Measurements from ENCODE around the gene GRM4.

The GRM4 gene

DNA sequence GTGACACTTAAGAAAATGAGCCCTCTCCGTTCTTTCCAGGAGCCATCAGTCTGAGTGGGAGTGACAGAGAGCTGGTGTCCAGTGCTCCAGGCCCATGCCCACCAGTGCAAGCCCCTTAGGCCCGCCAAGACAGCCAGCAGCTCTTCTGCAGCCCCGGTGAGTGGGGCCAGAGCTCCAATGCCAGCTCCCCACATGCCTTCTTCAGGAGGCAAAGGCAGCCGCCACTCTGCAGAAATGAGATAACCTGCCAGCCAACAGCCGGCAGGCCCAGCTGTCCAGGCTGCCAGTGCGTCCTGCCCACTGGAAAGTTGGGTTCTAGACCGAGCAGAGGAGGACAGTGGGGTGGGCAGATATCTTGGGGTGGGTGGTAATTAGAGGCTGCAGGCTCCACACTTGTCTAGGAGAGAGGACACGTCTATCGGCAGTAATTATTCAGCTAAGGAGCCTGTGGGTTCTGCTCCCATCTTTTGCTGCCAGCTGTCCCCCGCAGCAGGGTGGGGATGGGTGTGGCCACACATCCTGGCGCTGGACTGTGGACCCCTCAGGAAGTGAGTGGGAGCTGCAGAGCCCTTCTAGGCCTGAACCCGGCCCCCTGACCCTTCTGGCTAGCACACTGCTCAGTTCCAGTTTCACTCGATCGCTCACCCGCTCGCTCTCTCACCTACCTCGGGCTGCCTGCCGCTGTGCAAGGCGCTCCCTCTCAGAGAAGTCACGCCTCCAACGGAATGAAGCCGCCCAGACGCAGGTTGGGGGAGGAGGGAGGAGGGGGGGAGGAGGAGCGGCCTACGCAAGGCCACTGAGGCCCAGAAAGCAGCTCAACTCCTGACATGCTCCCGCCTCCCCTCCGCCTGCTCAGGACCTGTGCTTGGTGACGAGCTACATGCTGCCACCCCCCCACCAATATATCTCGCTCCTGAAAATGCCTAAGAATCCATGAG lies 3.6 kb downstream of the GRM4 start:
- DNase-seq: peak in 1 of 14 donors; percentile 92

DNA sequence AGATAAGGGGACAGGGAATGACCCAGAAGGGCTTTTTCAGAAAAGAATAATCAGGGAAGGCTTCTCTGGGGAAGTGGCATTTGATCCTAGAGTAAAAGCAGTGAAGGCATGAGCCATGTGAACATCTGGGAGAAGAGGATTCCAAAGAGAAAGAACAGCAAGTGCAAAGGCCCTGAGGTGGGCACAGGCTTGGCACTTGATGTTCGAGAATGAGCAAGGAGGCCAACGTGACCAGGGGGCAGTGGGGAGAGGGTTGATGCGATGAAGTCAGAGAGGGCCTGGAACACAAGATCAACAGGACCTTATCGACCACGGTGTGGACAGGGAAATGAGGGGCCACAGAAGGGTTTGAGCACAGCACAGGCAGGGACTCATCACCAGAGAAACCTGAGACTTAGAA lies 5.8 kb downstream of the GRM4 start:
- no peak for DNase-seq

DNA sequence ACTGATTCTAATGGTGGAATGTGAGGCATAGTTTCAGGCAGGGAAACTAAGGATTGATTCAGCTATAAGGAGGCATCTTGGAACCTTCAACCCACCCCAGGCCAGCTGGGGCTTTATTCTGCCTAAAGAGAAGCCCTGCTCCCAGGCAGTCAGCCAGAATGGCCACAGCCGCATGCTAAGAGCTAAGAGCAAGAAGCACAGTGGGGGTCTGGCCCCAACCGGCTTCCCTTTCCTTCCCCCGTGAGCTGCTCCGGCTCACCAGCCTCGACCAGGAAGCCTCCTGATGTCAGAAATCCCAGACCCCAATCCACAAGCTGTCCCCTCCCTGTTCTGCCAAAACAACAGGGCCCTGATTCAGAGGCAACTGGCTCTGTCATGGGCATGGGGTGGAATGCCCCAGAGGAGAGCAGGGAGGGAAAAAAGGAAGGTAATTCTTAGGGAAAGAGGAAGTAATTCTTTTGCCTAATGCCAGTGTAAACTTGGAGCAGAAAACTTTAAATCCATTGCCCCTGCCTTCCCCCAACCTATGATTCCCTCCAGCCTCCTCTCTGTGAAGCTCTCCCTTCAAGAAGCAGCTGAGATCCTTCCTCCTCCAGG lies 6.9 kb downstream of the GRM4 start:
- DNase-seq: no peak

DNA sequence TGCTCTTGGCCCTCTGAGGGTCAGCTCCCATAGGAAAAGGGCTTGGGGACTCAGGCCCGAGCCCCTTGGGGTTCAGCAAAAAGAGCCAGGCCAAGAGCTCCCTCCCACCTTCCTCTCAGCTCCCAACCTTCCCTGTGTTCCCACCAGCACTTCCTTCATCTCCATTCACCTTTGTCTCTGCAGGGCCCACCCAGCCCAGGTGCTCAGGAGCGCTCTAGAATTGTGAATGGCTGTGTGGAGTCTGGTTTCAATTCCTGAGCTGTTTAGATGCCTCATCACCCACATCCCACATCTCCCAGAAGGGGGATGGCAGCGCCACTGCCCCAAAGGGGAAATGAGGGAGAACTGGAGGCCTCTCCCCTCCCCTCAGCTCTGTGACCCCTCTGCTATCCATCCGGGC lies 7.7 kb downstream of the GRM4 start:
- no peak for DNase-seq

DNA sequence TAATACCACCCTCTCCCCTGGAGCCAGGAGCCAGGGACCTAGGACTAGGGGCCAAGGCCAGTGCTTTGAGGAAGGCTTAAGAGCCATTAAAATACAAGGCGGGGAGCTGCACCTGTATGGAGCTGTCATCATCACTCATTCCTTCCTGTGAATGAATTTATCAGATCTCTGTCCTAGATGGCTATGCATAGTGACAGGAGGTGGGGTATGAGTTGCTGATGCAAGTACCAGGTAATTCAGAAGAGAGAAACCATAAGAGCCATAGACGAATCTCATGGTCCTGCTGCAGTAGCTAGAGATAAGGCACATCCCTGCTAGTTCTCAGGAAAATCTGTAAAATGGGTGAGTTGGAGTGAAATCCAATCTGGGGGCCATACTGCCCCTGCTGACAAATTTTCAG lies 10.3 kb downstream of the GRM4 start:
- DNase-seq: no peak

DNA sequence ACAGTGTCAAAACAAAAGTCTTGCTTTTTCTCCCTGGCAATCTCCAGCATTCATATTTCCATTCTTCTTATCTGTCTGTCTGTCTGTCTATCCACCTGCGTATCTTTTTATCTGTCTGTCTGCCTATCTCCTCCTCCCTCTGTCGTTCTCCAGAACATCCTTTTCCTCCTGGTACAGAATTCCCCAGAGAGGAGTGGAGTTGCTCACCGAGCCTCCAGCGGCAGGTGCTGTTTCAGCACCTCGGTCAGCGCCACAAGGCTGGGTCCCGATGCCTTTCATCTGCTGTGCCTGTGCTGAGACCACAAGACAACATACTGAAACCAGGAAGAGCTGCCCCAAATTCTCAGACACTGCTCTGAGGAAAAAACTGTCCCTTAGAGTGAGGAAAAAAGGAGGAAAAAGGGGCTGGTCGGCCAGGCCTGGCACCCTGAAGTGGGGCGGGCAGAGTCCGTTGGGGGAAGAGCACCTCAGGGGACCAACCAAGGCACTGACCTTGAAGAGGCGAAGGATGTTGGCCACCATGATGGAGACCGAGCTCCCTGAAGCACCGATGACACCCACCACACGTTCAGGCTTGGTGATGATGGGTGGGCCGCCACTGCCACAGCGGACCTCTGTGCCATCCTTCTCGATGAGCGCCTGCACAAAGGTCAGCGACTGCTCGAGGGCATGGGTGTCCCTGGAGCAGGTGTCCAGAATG lies 13.3 kb downstream of the GRM4 start:
- DNase-seq: peak in 1 of 14 donors; percentile 4

DNA sequence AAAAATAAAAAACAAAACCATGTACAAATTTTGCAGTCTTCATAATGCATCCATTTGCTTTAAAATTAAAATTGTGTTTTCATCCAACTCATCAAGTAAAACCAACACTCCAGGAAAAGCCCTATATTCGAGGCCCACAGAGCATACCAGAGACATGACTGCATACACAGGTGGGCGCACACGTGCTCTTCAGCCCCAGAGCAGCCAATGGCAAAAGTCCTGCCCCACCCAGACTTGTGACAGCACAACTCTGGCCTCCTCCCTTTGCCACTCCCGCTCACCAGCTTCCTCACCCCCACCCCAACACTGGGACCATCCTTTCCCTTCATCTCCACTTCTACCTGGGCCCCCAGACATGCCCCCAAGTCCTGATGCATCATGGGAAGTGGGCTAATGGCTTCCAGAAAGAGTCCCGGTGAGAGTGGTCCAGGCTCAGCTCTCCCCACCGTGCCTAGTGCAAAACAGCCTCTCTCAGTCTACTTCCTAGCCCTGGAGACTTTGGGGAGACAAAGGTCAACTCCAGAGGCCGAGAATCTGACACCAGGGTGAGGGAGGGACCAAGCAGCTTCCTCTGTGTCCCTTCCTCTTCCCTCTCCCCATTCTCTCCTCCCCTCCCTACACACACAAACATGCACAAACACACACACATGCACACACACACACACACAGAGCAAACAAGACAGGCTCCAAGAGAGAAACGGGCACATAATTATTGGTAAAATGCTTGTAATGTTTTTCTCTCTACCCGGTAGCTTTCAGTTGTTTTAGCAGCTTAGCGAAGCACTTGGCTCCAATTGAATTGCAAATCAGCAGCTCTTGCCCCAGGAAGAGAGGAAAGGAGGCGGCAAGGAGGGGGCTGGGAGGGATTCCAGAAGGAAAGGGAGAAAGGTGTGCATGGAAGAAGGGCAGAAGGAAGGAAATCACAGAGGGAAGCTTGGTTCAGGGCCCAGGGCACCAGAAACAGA lies 14.3 kb downstream of the GRM4 start:
- DNase-seq: no peak

DNA sequence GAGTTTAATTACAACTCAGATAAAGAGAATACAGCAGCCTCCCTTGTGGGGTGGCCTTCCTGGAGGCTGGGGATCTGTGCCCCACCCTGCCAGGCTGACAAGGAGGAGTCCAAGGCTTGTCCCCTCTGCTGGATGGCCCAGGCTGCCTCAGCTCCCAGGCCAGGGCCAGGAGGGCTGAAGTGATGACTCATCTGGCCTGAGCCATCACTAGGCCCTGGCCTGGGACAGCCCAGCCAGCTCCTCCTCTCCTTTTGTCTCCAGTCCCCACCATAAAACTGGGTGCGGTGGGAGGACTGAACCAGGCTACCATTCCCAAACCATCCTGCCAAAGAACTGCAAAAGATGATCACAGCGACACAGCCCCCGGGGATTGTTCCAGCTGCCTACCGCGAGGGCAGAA lies 15.0 kb downstream of the GRM4 start:
- no peak for DNase-seq

DNA sequence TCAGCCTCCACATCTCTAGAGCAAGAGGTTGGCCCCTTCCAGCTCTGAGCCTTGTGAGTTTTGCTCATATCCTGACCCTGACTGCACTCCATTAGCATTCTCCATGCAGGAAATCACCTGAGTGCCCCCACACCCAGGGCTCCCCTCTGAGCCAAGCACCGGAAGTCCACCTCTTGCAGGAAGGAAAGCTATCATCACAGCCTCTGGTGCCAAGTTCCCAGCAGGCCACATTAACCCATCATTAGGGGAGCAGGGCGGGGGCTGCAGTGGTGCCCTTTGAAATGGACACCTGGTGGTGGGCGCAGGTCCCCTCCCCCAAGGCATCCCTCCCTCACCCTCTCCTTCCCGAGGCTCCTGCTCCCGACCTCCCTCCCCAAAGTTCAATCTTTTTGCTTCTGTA lies 16.1 kb downstream of the GRM4 start:
- DNase-seq: no peak

DNA sequence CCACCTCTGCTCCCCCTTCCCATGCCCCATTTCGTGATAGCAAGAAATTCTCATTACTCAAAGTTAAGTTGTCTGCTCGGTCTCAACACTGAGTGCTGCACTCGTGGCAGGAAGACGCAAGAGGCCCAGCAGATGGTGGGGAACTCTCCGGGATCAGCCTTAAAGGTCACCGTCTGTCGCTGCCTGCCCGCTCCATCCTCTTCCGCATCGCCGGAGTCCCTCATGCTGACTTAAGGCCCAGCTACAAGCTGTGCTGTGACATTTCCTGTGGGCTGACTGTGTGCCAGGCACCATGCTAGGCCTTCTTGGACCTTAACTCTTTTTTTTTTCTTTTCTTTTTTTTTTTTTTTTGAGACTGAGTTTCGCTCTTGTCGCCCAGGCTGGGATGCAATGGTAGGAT lies 17.8 kb downstream of the GRM4 start:
- DNase-seq: peak in 3 of 14 donors; percentile 18 to 97 (median 34)

DNA sequence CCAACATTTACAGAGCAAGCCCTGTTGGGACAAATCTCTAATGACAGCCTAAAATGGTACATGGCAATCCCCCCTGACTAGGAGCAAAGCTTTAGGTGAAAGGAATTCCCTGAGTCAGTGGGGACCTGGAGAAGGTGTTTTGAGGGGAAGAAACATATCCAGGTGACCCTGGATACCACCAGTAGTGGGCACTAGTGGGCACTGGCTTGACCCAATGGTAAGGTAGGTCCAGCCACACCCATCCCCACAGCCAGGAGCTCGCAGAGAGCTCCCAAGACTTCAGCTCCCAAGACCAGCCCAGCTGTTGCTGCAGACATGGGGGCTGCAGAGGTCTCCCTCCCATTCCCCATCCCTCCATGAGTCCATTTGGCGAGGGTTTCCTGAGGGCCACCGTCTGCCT lies 19.5 kb downstream of the GRM4 start:
- DNase-seq: no peak

DNA sequence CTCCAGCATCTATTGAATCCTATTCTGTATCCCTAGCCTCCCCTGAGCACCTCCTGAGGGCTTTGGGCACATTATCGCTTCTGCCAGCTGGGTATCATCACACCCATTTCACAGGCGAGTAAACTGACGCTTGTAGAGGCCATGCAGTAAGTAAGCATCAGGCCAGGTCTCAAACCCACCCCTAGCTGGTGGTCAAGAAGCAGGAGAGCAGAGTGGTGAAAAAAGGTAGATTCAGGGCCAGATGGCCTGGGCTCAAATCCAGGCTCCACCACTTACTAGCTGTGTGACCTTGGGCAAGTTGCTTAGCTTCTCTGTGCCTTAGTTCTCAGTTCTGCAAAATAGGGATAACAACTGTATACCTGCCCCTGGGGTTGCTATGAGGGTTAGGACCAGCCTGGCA lies 19.9 kb downstream of the GRM4 start:
- DNase-seq: no peak

DNA sequence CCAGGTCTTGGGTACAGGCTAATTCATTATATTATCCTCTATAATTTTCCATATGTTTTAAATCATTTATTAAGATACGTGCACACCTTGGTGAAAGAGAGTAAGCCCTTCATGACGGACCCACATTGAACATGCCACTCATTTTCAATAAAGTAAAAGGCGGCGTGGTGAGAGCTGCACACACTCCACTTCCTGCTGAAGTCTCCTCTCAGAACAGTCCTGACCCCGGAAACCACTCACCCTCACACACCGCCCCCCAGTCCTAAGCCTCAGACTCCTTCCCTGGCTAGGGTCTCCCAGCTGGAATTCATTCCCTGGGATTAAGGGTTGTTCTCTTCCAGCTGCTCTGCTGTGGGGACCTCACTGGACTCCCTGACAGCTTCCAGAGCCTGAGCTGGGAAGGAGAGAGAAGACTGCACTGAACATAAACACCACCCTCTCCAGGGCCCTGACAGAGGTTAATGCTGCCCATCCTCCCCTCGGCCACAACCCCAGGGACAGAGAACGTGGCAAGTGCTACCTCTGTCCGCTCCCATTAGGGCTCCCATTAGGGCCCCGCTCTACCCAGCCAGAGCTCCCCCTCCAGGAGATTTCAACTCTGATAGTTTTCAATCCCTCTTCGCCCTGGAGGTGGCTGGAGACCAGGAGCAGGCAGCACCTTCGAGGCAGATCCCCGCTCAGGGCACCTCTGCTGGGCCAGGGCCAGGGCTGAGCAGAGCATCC lies 24.8 kb downstream of the GRM4 start:
- no peak for DNase-seq

DNA sequence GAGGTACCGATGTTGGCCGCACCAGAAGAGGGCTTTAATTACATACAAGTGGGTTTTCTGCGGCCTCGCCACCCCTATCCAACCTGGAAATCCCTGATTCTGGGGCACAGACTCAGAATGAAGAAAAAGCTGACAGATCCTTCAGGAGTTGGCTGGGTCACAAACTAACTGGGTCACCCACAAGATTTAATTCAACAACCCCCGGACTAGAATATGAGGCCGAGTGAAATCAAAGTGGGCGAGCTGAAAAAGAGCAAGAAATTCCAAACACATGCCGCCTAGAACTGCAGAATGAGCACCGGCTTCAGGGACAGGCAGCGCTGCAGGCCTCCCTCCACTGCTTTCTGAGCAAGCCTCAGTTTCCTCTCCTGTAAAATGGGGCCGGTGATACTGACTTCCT lies 30.0 kb downstream of the GRM4 start:
- DNase-seq: no peak

DNA sequence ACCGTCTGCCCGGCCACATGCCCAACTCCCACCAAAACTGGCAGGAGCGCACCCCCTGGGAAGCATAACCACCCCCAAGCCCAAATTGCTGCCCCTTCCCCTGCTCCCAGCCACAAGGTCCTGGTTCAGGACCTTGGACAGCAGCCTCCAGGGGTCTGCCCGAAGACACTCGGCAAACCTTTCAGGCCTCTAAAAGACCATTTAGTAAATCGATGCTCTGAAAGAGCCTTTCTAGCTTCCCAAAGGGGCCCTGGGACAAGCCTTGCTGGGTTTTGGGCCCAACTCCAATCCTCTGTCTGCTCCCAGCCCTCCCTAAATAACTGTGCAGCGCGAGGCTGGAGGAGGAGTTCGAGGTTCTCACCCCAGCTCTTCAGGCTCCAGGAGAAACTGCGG lies 30.5 kb downstream of the GRM4 start:
- DNase-seq: no peak

DNA sequence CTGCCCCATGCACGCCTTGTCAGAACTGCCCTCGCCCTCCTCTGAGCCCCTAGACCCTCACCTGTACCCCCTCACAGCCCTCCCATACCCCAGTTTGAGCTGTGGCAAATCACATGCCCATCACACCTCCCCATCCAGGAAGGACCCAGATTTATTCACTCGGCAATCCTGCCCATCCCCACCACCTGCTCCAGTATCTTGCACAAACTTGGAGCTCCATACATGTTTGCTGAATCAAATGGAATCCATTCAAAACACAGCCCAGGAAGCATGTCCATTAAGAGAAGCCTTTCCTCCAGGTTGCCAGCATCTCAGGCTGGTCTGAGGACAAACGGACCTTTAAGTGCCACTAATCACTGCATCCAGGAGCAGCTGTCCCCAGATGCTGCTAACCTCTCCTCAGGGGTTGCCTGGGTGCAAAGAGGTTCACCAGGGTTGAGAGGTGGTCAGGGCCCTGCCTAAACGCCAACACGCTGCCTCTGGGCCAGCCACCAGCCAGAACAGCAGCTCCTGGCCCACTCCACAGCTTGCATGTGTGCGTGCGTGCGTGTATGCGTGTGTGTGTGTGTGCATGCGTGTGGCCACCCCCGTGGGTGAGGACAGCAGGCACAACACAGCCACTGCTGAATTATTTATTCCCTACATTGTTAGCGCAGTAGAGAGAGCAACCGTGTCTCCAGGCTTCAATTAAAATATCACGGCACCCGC lies 31.0 kb downstream of the GRM4 start:
- DNase-seq: no peak

DNA sequence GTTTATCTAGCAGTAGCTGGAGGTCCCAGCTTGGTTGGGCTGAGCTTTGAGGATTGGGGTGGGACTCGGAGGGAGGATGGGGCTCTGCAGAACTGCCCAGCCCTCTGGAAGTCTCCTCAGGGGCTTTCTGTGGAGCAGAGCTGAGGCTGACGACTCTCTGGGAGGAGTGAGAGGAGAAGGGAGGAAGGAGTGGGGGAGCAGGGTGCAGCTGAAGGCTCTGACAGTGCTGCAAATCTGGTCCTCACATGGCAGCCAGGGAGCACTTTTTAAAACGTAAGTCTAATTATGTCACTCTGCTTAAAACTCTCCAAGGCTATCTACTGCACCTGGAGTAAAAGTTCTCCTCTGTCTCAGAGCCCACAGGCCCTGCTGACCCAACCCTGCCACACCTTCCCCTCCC lies 32.4 kb downstream of the GRM4 start:
- no peak for DNase-seq

DNA sequence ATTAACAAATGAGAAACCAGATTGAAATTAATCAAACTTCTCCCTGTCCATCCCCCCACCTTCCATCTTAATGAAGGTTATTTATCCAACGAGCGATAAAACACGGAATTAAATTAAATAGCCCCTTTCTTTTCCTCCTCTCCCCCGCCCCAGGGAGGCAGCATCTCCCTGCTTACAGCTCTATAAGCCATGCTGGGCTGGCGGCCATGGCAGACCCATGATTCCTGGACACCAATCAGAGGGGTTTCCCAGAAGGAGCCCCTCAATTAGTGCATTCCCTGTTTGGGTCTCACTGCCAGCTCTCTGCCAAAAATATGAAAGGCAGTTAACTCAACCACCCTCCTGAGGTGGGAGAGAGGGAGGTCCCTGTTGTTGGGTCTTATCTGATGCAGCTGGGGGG lies 33.8 kb downstream of the GRM4 start:
- no peak for DNase-seq

DNA sequence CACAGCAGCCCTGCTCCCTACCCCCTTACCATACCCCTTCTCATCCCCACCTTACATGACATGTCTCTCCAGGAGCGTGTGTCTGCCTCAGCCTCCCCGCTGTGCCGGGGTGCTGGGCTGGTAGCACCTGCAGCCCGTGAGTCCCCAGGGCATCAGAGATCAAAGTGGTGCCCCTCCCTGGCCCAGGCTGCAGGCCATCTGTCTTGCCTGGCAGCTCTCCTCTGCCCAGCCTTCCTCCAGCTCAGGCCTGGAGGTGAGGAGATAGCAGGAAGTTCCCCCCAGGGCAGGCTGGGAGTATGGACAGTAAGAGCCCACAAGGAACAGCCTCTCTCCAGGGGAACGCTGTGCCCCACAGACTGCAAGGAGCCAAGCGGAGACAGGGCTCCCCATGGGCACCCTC lies 35.3 kb downstream of the GRM4 start:
- peak in 2 of 14 donors; percentile 43 to 93 for DNase-seq

DNA sequence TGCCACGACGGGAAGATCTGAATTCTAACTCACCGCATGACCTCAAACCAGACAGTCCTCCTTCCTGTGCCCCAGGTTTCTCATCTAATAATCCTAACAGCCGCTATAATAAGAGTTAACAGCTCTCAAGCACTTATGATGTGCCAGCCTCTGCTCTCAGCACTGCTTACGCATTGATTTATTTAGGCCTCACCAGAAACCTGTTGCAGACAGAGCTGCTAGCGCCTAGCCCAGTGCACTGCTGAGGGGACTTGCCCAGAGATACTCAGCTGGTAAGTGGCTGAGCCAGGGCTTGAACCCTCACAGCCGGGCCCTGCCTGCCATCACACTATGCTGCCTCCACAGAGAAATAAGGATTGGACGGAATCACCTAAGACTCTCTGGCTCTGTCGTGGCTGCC lies 37.7 kb downstream of the GRM4 start:
- DNase-seq: no peak

DNA sequence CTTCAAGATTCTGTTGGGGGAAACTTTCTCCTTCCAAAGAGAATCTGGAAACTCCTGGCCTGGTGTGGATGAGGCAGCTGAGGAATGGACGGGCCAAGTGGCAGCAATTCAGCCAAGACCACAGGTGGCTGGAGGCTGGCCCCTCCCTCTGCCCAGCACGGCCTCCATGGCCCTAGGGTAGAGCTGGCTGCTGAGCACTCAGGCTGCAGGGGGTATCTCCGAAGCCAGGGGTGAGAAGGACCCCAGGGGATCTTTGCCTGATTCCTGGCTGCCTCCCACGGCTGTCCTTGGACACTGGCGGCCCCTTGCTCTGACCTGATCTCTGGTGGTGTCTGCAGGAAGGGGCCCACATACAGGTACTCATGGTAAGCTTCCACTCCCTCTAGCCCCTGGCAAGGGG lies 39.0 kb downstream of the GRM4 start:
- DNase-seq: no peak
